ENCODE data around the gene ATF6.
"Not testable (repeated sequence)": the region's sequence is repeated elsewhere in the genome, so short reads cannot be mapped to it uniquely, and the experiment has no call there.

ATF6 gene

DNA sequence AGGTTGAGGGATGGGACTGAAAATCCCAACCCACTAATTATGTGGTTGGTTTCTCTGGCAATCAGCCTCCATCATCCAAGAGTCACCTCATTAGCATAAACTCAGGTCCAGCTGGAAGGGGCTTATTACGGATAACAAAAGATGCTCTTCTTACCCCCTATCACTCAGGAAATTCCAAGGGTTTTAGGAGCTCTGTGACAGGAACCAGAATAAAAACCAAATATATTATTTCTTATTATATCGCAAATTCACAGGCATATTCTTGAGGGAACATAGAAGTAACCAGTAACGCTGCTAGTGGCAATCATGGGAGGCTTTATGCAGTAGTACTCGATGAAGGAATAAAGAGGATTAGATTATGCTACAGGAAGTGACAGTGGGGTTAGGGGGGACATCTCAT lies 59.7 kb downstream of the ATF6 start:
- Histone ChIP-seq H3K9me3 (ENCODE audit: control insufficient read depth in 2 of 2, low read length in 2 of 2) (no peaks in the 10 kb centered on the region), H3K36me3 (ENCODE audit: control insufficient read depth in 2 of 2, insufficient read depth in 2 of 2, low read length in 2 of 2) (peaks cover 20 to 21% of the 10 kb centered on the region in 2 donors), H3K4me1 (ENCODE audit: control insufficient read depth in 2 of 2, insufficient read depth in 2 of 2, low read length in 2 of 2) (no peaks in the 10 kb centered on the region), H3K27me3 (ENCODE audit: control insufficient read depth in 2 of 2, insufficient read depth in 2 of 2, low read length in 2 of 2) (no peaks in the 10 kb centered on the region), H3K9ac (ENCODE audit: low read depth in 1 of 2, low read length in 2 of 2) (no peak overlapping the region), H3K27ac (ENCODE audit: low read depth in 2 of 2, low read length in 2 of 2) (no peak overlapping the region), H3K4me3 (ENCODE audit: low read length in 2 of 2) (no peak overlapping the region)

DNA sequence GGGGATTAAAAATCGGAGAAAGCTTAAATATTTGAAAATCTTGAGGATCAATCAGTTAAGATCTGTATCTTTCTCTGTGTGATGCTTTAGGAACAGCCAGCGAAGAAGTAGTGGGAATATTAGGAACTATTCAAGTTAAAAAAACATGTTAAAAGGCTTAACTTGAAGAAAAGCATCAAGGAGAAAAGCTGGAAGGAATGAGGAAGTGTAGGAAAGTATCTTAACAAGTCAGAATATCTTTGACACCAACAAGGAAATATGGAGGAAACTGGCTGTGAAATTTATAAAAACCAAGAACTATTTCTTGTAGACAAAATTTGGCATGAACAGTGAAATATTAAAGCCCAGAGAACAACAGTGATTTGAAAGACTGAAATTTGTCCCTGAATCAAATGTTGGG lies 60.4 kb downstream of the ATF6 start:
- Histone ChIP-seq H3K27me3 (ENCODE audit: control insufficient read depth in 2 of 2, insufficient read depth in 2 of 2, low read length in 2 of 2) (no peaks in the 10 kb centered on the region), H3K9ac (ENCODE audit: low read depth in 1 of 2, low read length in 2 of 2) (no peak overlapping the region), H3K27ac (ENCODE audit: low read depth in 2 of 2, low read length in 2 of 2) (no peak overlapping the region), H3K4me1 (ENCODE audit: control insufficient read depth in 2 of 2, insufficient read depth in 2 of 2, low read length in 2 of 2) (no peaks in the 10 kb centered on the region), H3K4me3 (ENCODE audit: low read length in 2 of 2) (no peak overlapping the region), H3K9me3 (ENCODE audit: control insufficient read depth in 2 of 2, low read length in 2 of 2) (no peaks in the 10 kb centered on the region), H3K36me3 (ENCODE audit: control insufficient read depth in 2 of 2, insufficient read depth in 2 of 2, low read length in 2 of 2) (peaks cover 14 to 15% of the 10 kb centered on the region in 2 donors)

DNA sequence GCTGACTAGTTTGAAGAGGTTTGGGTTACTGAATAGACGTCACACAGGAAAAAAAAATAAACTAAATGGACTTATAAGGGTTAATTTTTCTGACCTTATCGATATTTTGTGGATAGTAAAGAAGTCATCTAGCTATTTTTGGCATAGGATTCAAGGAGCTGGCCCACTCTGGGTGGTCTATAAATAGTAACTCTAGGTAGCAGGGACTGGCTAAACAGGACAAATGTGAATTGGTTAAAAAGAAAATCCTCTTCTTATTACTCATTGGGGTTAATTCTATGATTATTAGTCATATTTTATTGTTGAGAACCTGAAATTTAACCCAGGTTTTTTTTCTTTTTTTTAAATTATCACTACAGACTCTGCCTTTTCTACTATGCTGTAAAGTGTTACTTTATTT lies 61.7 kb downstream of the ATF6 start:
- no peak overlapping the region for H3K4me3 ChIP-seq (ENCODE audit: low read length in 2 of 2)
- H3K9ac ChIP-seq (ENCODE audit: low read depth in 1 of 2, low read length in 2 of 2), result no peak overlapping the region
- H3K36me3 ChIP-seq (ENCODE audit: control insufficient read depth in 2 of 2, insufficient read depth in 2 of 2, low read length in 2 of 2), result peaks cover 6 to 9% of the 10 kb centered on the region in 2 donors
- no peaks in the 10 kb centered on the region for H3K4me1 ChIP-seq (ENCODE audit: control insufficient read depth in 2 of 2, insufficient read depth in 2 of 2, low read length in 2 of 2)
- H3K9me3 ChIP-seq (ENCODE audit: control insufficient read depth in 2 of 2, low read length in 2 of 2), result no peaks in the 10 kb centered on the region
- no peaks in the 10 kb centered on the region for H3K27me3 ChIP-seq (ENCODE audit: control insufficient read depth in 2 of 2, insufficient read depth in 2 of 2, low read length in 2 of 2)
- H3K27ac ChIP-seq (ENCODE audit: low read depth in 2 of 2, low read length in 2 of 2), result no peak overlapping the region

DNA sequence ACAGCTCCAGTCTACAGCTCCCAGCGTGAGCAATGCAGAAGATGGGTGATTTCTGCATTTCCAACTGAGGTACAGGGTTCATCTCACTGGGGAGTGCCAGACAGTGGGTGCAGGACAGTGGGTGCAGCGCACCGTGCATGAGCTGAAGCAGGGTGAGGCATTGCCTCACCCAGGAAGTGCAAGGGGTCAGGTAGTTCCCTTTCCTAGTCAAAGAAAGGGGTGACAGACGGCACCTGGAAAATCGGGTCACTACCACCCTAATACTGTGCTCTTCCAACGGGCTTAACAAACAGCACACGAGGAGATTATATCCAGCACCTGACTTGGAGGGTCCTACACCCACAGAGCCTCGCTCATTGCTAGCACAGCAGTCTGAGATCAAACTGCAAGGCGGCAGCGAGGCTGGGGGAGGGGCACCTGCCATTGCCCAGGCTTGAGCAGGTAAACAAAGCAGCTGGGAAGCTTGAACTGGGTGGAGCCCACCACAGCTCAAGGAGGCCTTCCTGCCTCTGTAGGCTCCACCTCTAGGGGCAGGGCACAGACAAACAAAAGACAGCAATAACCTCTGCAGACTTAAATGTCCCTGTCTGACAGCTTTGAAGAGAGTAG lies 66.3 kb downstream of the ATF6 start:
- not testable (repeated sequence) for H3K9ac ChIP-seq (ENCODE audit: low read depth in 1 of 2, low read length in 2 of 2); H3K36me3 ChIP-seq (ENCODE audit: control insufficient read depth in 2 of 2, insufficient read depth in 2 of 2, low read length in 2 of 2)

DNA sequence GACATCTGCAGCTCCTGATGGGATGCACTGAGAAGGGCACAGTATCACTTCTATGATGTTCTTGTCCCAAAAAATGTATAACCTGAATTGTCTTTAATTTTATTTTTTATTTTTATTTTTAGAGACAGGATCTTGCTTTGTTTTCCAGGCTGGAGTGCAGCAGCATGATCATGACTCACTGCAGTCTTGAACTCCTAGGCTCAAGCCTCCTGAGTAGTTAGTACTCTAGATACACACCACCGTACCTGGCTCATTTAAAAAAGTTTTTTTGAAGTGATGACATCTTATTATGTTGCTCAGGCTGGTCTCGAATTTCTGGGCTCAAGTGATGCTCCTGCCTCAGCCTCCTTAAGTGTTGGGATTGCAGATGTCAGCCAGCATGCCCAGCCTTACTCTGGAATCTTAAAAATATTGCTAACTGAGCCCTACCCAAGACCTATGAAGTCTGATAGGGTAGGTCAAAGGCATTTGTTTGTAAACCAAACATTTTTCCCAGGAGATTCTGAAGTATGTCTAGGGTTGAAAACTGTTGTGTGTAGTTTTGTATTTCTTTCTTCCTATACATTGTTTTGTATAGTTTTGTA lies 68.9 kb downstream of the ATF6 start:
- Histone ChIP-seq H3K36me3 (ENCODE audit: control insufficient read depth in 2 of 2, insufficient read depth in 2 of 2, low read length in 2 of 2) (peaks cover 3 to 6% of the 10 kb centered on the region in 2 donors), H3K4me1 (ENCODE audit: control insufficient read depth in 2 of 2, insufficient read depth in 2 of 2, low read length in 2 of 2) (no peaks in the 10 kb centered on the region), H3K4me3 (ENCODE audit: low read length in 2 of 2) (no peak overlapping the region), H3K27me3 (ENCODE audit: control insufficient read depth in 2 of 2, insufficient read depth in 2 of 2, low read length in 2 of 2) (no peaks in the 10 kb centered on the region), H3K27ac (ENCODE audit: low read depth in 2 of 2, low read length in 2 of 2) (no peak overlapping the region), H3K9ac (ENCODE audit: low read depth in 1 of 2, low read length in 2 of 2) (no peak overlapping the region), H3K9me3 (ENCODE audit: control insufficient read depth in 2 of 2, low read length in 2 of 2) (no peaks in the 10 kb centered on the region)

More for the DNA sequence above, 66.3 kb downstream of the ATF6 start:
- not testable (repeated sequence) for H3K27me3 ChIP-seq (ENCODE audit: control insufficient read depth in 2 of 2, insufficient read depth in 2 of 2, low read length in 2 of 2); H3K4me1 ChIP-seq (ENCODE audit: control insufficient read depth in 2 of 2, insufficient read depth in 2 of 2, low read length in 2 of 2); H3K27ac ChIP-seq (ENCODE audit: low read depth in 2 of 2, low read length in 2 of 2); H3K9me3 ChIP-seq (ENCODE audit: control insufficient read depth in 2 of 2, low read length in 2 of 2); H3K4me3 ChIP-seq (ENCODE audit: low read length in 2 of 2)

DNA sequence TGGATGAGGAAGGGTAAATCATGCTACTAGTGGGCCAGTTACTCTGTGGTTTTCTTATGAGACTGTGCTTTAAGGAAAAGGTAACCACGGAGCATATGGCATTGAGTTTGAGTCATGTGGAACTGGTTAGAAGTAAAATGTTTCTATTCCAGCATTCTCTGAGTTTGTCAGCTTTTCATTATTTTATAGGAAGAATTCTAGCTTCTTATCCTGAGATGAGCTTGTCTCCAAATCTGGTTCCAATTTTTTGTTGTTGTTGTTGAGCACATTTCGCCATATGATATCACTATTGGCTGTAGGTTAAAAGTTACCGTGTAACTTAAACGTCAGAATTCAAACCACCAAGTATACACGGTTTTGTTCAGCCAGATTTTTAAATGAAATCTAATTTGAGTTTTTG lies 69.9 kb downstream of the ATF6 start:
- Histone ChIP-seq H3K4me3 (ENCODE audit: low read length in 2 of 2) (no peak overlapping the region), H3K36me3 (ENCODE audit: control insufficient read depth in 2 of 2, insufficient read depth in 2 of 2, low read length in 2 of 2) (peaks cover 5 to 6% of the 10 kb centered on the region in 2 donors), H3K9me3 (ENCODE audit: control insufficient read depth in 2 of 2, low read length in 2 of 2) (no peaks in the 10 kb centered on the region), H3K4me1 (ENCODE audit: control insufficient read depth in 2 of 2, insufficient read depth in 2 of 2, low read length in 2 of 2) (no peaks in the 10 kb centered on the region), H3K27me3 (ENCODE audit: control insufficient read depth in 2 of 2, insufficient read depth in 2 of 2, low read length in 2 of 2) (no peaks in the 10 kb centered on the region), H3K27ac (ENCODE audit: low read depth in 2 of 2, low read length in 2 of 2) (no peak overlapping the region), H3K9ac (ENCODE audit: low read depth in 1 of 2, low read length in 2 of 2) (no peak overlapping the region)

DNA sequence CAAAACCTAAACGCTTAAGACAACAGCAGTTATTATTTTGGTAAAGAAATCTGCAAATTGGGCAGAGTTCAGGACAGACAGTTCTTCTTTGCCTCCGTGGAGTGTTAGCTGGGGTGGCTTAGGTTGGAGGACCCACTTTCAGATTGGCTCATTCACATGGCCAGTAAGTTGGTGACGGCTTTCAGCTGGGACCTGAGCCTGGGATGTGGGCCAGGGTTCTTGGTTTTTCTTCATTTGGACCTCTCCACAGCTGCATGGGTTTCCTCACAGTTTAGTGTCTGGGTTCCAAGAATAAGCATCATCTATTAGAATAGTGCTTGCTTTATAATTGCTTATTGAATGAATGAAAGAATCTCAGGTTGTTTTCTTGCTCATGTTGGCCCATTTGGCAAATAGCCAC lies 72.2 kb downstream of the ATF6 start:
- H3K27me3 ChIP-seq (ENCODE audit: control insufficient read depth in 2 of 2, insufficient read depth in 2 of 2, low read length in 2 of 2), result no peaks in the 10 kb centered on the region
- no peak overlapping the region for H3K9ac ChIP-seq (ENCODE audit: low read depth in 1 of 2, low read length in 2 of 2)
- H3K36me3 ChIP-seq (ENCODE audit: control insufficient read depth in 2 of 2, insufficient read depth in 2 of 2, low read length in 2 of 2), result peaks cover 5 to 11% of the 10 kb centered on the region in 2 donors
- no peak overlapping the region for H3K4me3 ChIP-seq (ENCODE audit: low read length in 2 of 2)
- no peaks in the 10 kb centered on the region for H3K4me1 ChIP-seq (ENCODE audit: control insufficient read depth in 2 of 2, insufficient read depth in 2 of 2, low read length in 2 of 2)
- no peak overlapping the region for H3K27ac ChIP-seq (ENCODE audit: low read depth in 2 of 2, low read length in 2 of 2)
- no peaks in the 10 kb centered on the region for H3K9me3 ChIP-seq (ENCODE audit: control insufficient read depth in 2 of 2, low read length in 2 of 2)

DNA sequence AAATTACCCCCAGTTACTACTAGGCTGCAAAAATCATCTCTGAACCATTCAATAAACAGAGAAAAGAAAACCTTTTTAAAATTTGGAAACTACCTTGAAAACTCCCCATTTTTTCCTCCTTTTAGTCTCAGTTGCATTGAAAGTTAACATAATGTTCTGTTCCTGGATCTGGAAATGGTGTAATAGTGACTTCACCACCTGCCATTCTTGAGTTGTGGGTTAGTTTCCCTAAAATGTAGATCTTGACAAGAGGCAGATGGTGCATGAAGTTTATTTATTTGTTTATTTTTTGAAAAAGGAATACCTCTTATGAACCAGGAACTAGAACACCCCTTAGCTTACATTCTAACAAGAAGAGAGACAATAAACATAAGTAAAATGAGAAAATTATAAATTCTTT lies 72.8 kb downstream of the ATF6 start:
- Histone ChIP-seq H3K9me3 (ENCODE audit: control insufficient read depth in 2 of 2, low read length in 2 of 2) (no peaks in the 10 kb centered on the region), H3K27ac (ENCODE audit: low read depth in 2 of 2, low read length in 2 of 2) (no peak overlapping the region), H3K9ac (ENCODE audit: low read depth in 1 of 2, low read length in 2 of 2) (no peak overlapping the region), H3K4me1 (ENCODE audit: control insufficient read depth in 2 of 2, insufficient read depth in 2 of 2, low read length in 2 of 2) (no peaks in the 10 kb centered on the region), H3K36me3 (ENCODE audit: control insufficient read depth in 2 of 2, insufficient read depth in 2 of 2, low read length in 2 of 2) (peaks cover 5 to 12% of the 10 kb centered on the region in 2 donors), H3K4me3 (ENCODE audit: low read length in 2 of 2) (no peak overlapping the region), H3K27me3 (ENCODE audit: control insufficient read depth in 2 of 2, insufficient read depth in 2 of 2, low read length in 2 of 2) (no peaks in the 10 kb centered on the region)

DNA sequence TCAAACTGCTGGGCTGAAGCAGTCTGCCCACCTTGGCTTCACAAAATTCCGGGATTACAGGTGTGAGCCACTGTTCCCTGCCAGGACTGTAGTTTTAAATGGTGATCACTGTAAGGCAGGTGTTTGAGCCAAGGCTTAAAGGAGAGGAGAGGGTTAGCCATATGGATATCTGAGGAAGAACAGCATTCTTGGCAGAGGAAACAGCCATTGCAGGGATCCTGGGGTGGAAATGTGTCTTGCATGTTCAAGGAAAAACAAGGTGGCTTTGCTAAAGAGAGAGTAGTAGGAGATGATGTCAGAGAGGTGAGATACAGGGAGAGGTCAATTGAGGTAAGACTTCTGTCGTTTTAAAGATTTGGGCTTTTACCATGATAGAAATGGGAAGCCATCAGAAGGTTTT lies 73.5 kb downstream of the ATF6 start:
- Histone ChIP-seq H3K27me3 (ENCODE audit: control insufficient read depth in 2 of 2, insufficient read depth in 2 of 2, low read length in 2 of 2) (no peaks in the 10 kb centered on the region), H3K36me3 (ENCODE audit: control insufficient read depth in 2 of 2, insufficient read depth in 2 of 2, low read length in 2 of 2) (peaks cover 5 to 12% of the 10 kb centered on the region in 2 donors), H3K4me3 (ENCODE audit: low read length in 2 of 2) (no peak overlapping the region), H3K27ac (ENCODE audit: low read depth in 2 of 2, low read length in 2 of 2) (no peak overlapping the region), H3K4me1 (ENCODE audit: control insufficient read depth in 2 of 2, insufficient read depth in 2 of 2, low read length in 2 of 2) (no peaks in the 10 kb centered on the region), H3K9me3 (ENCODE audit: control insufficient read depth in 2 of 2, low read length in 2 of 2) (no peaks in the 10 kb centered on the region), H3K9ac (ENCODE audit: low read depth in 1 of 2, low read length in 2 of 2) (no peak overlapping the region)

DNA sequence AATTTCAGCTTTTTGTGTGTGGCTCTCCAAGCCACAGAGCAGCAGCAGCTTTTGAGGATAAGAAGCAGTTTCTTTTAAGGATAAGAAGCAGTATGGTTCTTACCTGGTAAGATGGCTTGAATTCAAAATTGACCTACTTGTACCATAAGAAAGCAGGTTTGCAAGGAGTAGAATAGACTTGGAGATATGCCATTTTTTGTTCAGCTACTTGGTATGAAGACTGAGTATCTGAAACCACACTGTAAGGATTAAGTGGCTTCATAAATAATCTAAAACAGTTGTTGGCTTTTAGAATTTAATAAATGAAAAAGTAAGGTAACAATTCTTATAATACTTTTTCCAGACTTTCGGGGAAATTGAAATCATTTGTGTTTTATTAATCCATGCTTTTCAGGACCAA lies 74.2 kb downstream of the ATF6 start:
- Histone ChIP-seq H3K9me3 (ENCODE audit: control insufficient read depth in 2 of 2, low read length in 2 of 2) (no peaks in the 10 kb centered on the region), H3K27me3 (ENCODE audit: control insufficient read depth in 2 of 2, insufficient read depth in 2 of 2, low read length in 2 of 2) (no peaks in the 10 kb centered on the region), H3K4me3 (ENCODE audit: low read length in 2 of 2) (no peak overlapping the region), H3K4me1 (ENCODE audit: control insufficient read depth in 2 of 2, insufficient read depth in 2 of 2, low read length in 2 of 2) (no peaks in the 10 kb centered on the region), H3K27ac (ENCODE audit: low read depth in 2 of 2, low read length in 2 of 2) (no peak overlapping the region), H3K9ac (ENCODE audit: low read depth in 1 of 2, low read length in 2 of 2) (no peak overlapping the region), H3K36me3 (ENCODE audit: control insufficient read depth in 2 of 2, insufficient read depth in 2 of 2, low read length in 2 of 2) (peaks cover 5 to 15% of the 10 kb centered on the region in 2 donors)
